Brain pericyte (primary cell): ENCODE results near the gene ARHGAP18.

Experiments
- DNase-seq: peaks from one replicate; pipeline ENCODE4 v3.0.0-alpha.2; 2012; ENCODE audit warnings: low read depth, low spot score

The ARHGAP18 gene

DNA sequence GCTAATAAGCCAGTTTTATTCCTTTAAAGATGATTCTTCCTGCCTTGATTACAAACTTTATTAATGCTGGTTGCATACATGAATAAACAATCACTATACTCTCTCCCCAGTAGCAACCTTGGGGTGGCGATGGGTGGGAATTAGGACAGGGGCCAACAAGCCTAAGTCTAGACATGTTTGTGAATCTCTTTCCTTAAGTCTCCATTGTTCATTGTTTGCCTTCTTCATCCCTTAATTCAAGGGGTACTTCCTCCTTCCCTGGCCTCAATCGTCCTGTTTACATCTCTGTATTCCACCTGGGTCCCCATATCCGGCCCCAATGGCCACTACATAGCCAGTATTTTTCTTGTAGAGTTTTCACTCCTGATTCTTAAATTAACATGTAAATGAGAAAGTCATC, 66.0 kb downstream of the ARHGAP18 start:
- DNase-seq: no peak

DNA sequence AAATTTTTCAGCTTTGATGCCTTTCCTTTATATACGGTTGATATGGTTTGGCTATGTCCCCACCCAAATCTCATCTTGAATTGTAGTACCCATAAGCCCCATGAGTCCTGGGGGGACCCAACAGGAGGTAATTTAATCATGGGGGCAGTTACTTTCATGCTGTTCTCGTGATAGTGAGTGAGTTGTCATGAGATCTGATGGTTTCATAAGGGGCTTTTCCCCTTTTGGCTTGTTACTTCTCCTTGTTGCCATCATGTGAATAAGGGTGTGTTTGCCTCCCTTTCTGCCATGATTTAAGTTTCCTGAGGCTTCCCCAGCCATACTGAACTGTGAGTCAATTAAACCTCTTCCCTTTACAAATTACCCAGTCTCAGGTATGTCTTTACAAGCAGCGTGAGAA, 66.8 kb downstream of the ARHGAP18 start:
- DNase-seq: no peak

DNA sequence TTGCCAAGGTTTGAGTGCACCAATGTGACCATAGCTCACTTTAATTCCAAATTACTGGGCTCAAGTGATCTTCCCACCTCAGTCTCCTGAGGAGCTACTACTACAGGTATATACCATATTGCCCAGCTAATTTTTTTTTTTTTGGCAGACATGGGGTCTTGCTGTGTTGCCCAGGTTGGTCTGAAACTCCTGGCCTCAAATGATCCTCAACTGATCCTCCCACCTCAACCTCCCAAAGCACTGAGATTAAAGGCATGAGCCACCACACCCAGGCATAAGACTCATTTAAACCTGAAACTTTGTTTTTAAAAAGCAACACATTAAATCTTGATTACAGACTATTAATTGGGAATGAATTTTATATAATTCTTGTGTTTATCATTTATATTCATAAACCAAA, 67.7 kb downstream of the ARHGAP18 start:
- no peak for DNase-seq

- DNase-seq: no peak
Observed at GRCh38 chr6:129641344-129641743, 68.6 kb downstream of the ARHGAP18 start.

- no peak for DNase-seq
Observed at GRCh38 chr6:129638686-129639085, 71.3 kb downstream of the ARHGAP18 start.

DNA sequence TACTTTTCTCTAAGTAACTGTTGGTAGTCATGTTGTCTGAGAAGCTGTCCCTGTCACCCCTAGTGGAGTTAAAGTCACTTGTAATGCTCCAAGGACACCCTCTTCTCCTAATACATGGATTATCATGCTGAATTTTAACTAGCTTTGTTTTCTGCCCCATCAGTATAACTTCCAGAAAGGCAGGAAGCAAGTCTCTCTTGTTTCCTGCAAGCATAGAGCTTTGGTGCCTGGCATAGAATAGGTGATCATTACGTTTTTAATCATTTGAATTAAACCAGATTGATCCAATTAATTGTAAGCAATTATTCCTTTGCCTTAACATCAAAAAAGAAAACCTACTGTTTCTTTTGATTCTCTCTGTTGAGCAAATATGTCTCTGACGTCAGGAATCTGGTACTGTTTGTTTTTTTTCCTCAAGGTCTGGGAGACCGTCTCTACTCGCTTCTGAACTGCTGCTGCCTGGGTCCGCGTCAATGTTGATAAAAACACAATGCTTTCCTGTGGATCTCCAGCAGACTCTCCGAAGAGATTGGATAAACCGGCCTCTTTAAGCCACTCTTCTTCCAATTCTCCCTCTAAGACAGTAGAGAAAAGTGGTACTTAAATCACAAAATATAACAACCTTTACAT, 71.8 kb downstream of the ARHGAP18 start:
- DNase-seq: peak; percentile 75

DNA sequence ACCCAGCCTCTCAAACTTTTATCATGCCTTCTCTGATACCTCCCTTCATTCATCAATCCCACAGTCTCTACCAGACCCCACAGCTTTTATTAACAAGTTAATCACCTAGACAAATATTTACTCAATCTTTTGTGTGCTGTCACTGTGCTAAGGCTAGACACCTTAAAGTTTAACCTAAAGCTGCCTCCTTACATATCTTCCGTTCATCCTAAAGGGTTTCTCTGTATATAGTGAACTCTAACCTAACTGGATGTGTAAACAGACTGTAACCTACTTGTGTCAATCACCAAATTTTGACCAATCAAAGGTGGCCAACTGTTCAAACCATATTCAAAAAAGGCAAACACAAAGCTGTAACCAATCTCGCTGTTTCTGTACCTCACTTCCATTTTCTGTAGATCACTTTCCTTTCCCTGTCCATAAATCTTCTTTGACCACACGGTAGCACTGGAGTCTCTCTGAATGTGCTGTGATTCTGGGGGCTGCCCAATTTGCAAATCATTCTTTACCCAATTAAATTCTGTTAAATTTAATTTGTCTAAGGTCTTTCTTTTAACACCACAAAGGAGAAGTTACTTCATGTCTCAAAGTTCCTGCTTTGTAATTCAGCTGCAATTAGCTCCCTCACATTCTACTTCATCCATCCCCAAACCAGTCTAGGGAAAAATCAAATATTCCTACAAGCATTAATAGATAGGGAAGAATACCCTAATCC, 72.5 kb downstream of the ARHGAP18 start:
- no peak for DNase-seq

GRCh38 chr6:129635396-129636130, 74.4 kb downstream of the ARHGAP18 start:
- DNase-seq: no peak

GRCh38 chr6:129634411-129635230, 75.4 kb downstream of the ARHGAP18 start:
- DNase-seq: no peak

- DNase-seq: no peak
Observed at GRCh38 chr6:129633529-129633928, 76.4 kb downstream of the ARHGAP18 start.

GRCh38 chr6:129632172-129632613, 77.8 kb downstream of the ARHGAP18 start:
- no peak for DNase-seq

- DNase-seq: no peak
Observed at GRCh38 chr6:129631070-129631469, 78.9 kb downstream of the ARHGAP18 start.

DNA sequence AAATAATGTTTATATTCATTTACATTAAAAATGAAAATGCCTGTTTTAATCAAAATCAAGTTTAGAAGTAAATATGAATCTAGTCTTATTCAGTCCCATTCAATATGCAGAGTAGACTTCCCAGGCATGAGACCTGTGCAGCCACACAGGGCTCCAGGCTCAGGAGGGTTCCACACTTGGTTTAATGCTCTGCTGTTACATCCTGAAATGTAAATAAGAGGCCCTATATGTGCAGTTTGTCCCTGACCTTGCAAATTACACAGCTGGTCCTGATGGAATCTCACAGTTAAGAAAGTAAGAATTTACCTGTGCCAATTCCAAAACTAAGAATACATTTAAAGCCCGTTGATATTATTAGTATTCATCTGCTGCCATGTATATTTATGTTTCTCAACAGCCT, 79.4 kb downstream of the ARHGAP18 start:
- DNase-seq: no peak

- no peak for DNase-seq
Observed at GRCh38 chr6:129628101-129628815, 81.7 kb downstream of the ARHGAP18 start.

DNA sequence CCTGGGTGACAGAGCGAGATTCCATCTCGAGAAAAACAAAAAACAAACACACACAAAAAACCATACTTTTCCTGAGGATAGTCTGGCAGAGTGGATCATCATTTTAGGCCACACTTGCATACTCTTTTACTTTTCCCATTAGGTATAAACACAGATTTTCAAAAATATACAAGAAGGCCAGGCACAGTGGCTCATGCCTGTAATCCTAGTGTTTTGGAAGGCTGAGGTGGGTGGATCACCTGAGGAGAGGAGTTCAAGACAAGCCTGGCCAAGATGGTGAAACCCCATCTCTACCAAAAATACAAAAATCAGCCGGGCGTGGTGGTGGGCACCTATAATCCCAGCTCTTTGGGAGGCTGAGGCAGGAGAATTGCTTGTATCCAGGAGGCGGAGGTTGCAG, 85.5 kb downstream of the ARHGAP18 start:
- DNase-seq: no peak

DNA sequence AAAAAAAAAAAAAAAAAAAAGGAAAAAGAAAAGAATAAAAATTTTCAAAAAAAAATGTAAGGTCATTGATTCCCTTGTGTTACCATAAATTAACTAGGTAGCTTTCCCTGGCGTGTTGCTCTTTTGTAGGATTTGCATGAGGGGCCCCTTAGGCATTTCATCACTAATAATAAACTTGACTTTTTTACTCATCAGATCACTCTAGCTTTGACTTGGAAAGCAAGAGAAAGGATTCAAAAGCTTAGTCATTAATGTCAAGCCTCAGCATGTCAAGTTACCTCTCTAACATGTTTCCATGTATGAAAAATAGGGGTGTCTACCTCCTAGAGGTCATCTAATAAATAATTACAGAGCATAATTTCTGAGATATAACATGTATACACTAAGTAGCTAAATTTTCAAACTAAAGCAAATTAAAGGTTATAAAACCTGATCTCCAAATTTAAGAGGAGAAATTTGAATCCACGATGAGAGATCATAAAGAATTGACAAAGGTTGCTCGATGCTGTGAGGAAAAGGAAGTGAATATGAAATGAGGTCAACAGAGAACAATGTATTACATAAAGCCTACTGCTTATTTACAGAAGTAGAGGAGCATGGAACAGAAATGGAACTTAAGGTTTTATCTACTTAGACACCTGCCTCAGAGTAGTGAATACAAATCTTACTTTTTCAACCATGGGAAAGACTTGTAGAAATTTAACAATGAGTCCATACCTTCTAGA, 86.8 kb downstream of the ARHGAP18 start:
- no peak for DNase-seq

GRCh38 chr6:129621252-129621651, 88.7 kb downstream of the ARHGAP18 start:
- DNase-seq: no peak

- no peak for DNase-seq
Observed at GRCh38 chr6:129620234-129620610, 89.8 kb downstream of the ARHGAP18 start.

DNA sequence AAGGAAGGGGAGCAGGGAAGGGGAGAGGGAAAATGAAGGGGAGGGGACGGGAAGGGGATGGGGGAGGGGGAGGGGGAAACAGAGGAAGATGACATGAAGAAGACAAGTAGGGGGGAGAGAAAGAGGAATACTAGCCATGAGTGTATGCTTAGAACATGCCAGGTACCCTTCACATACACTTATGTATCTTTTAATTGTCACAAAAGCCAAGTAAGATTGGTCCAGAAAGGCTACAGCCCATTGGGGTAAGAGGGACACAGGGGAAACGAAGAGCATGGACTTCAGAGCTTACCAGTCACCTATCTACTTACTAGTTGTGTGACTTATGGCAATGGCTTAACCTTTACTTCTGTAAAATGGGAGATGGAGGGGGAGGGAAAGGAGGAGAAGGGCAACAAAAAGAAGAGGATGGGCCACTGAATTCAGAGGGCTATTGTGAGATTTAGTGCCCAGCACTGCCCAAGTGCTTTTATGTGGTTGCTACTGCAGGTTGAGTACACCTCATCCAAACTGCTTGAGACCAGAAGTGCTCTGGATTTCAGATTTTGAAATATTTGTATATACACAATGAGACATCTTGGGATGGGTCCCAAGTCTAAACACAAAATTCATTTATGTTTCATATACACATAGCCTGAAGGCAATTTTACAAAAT, 90.3 kb downstream of the ARHGAP18 start:
- no peak for DNase-seq

GRCh38 chr6:129617986-129618385, 92.0 kb downstream of the ARHGAP18 start:
- no peak for DNase-seq
